CD4-positive, alpha-beta T cell treated with Interleukin-2 at 100 ng/mL for 4 hours (primary cell): ENCODE measurements around the gene MYBBP1A.

ENCODE experiments used
- DNase-seq: peaks from one replicate; pipeline ENCODE4 v3.0.0-alpha.2; 2020; ENCODE audit warnings: low spot score

Gene MYBBP1A

GRCh38 chr17:4519361-4519788, 35.8 kb downstream of the MYBBP1A start:
- DNase-seq: no peak

GRCh38 chr17:4518901-4519300, 36.3 kb downstream of the MYBBP1A start:
- no peak for DNase-seq

GRCh38 chr17:4516735-4517134, 38.4 kb downstream of the MYBBP1A start:
- no peak for DNase-seq

- DNase-seq: no peak
Observed at GRCh38 chr17:4515501-4515900, 39.7 kb downstream of the MYBBP1A start.

GRCh38 chr17:4514779-4515178, 40.4 kb downstream of the MYBBP1A start:
- DNase-seq: no peak

- no peak for DNase-seq
Observed at GRCh38 chr17:4514206-4514605, 41.0 kb downstream of the MYBBP1A start.

GRCh38 chr17:4513113-4514032, 41.8 kb downstream of the MYBBP1A start:
- no peak for DNase-seq

- DNase-seq: no peak
Observed at GRCh38 chr17:4512156-4513112, 42.8 kb downstream of the MYBBP1A start.

GRCh38 chr17:4511199-4511932, 43.8 kb downstream of the MYBBP1A start:
- DNase-seq: no peak

- no peak for DNase-seq
Observed at GRCh38 chr17:4510618-4510941, 44.6 kb downstream of the MYBBP1A start.

- no peak for DNase-seq
Observed at GRCh38 chr17:4509923-4510617, 45.1 kb downstream of the MYBBP1A start.

GRCh38 chr17:4509401-4509800, 45.8 kb downstream of the MYBBP1A start:
- no peak for DNase-seq

- DNase-seq: no peak
Observed at GRCh38 chr17:4508207-4508606, 47.0 kb downstream of the MYBBP1A start.

- no peak for DNase-seq
Observed at GRCh38 chr17:4507361-4508111, 47.6 kb downstream of the MYBBP1A start.

- no peak for DNase-seq
Observed at GRCh38 chr17:4506892-4507291, 48.3 kb downstream of the MYBBP1A start.

GRCh38 chr17:4506175-4506813, 48.9 kb downstream of the MYBBP1A start:
- no peak for DNase-seq

- DNase-seq: no peak
Observed at GRCh38 chr17:4505187-4505586, 50.0 kb downstream of the MYBBP1A start.

GRCh38 chr17:4504188-4504587, 51.0 kb downstream of the MYBBP1A start:
- DNase-seq: peak; percentile 7

- DNase-seq: no peak
Observed at GRCh38 chr17:4503283-4504025, 51.7 kb downstream of the MYBBP1A start.
